GM06990 (cell line): ENCODE measurements around the gene LRRC15.

Experiments used
- DNase-seq: peaks from one replicate; pipeline ENCODE4 v3.0.0-alpha.2; 2011; ENCODE audit not compliant: insufficient read length; ENCODE audit errors: extremely low read depth
- H3K27me3 ChIP-seq: replicated peaks from 2 replicates; pipeline ENCODE4 v1.6.0; 2011; ENCODE audit warnings: low read length; ENCODE audit not compliant: control insufficient read depth, insufficient read depth
- H3K36me3 ChIP-seq: 2 replicates; pipeline ENCODE4 v1.5.1; 2011; ENCODE audit warnings: low read length; ENCODE audit not compliant: control insufficient read depth, insufficient read depth
- H3K4me3 ChIP-seq: replicated peaks from 2 replicates; pipeline ENCODE4 v1.5.1; 2011; ENCODE audit warnings: low read depth, mild to moderate bottlenecking, control low read depth, low read length
- TF ChIP-seq, protein P1 (sequence below): IDR thresholded peaks from 2 replicates; pipeline ENCODE4 v1.5.1; 2011; ENCODE audit warnings: low read length, control low read depth, mild to moderate bottlenecking, inconsistent platforms; ENCODE audit not compliant: insufficient read depth, poor library complexity, severe bottlenecking

LRRC15 gene

DNA sequence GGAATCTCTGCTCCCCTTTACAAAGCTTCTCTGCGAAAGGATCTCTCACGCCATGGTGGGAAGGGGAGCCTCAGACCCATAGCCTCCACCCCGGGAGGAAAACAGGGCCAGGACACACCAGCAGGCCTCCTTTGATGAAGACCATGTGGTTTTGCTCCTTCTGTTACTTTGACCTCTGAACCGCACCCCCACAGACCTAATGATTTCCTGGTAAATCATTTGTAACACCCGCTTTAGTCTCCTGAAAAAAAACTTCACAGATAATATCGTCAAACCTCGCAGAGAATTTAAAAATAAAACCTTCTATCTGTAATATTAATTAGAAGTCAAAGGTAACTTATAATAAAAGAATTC is 36.7 kb downstream of the LRRC15 start:
- TF ChIP-seq, protein P1, sequence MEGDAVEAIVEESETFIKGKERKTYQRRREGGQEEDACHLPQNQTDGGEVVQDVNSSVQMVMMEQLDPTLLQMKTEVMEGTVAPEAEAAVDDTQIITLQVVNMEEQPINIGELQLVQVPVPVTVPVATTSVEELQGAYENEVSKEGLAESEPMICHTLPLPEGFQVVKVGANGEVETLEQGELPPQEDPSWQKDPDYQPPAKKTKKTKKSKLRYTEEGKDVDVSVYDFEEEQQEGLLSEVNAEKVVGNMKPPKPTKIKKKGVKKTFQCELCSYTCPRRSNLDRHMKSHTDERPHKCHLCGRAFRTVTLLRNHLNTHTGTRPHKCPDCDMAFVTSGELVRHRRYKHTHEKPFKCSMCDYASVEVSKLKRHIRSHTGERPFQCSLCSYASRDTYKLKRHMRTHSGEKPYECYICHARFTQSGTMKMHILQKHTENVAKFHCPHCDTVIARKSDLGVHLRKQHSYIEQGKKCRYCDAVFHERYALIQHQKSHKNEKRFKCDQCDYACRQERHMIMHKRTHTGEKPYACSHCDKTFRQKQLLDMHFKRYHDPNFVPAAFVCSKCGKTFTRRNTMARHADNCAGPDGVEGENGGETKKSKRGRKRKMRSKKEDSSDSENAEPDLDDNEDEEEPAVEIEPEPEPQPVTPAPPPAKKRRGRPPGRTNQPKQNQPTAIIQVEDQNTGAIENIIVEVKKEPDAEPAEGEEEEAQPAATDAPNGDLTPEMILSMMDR: no peak
- Histone ChIP-seq H3K36me3 (no peaks in the 10 kb centered on the region), H3K27me3 (peaks cover 2% of the 10 kb centered on the region; the same call in 1 of the 2 replicates), H3K4me3 (no peak overlapping the region)
- DNase-seq: no peak

DNA sequence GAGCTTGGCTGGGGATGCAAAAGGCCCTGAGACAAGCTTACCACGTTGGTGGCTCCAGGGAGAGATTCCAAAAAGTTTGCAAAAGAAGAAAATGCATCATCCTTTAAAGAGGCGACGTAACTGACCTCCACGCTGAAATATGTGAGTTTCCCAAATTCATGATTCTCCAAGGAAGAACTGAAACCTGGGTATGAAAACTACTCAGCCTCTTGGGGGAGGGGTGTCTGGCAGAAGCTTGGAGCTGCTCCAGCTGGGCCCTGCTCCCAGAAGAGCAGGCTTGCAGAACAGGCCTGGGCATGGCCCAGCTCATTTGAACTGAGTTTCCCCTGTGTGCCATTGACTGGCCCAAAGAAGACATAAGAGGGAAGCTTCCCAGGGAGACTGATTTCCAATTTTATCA is 39.0 kb downstream of the LRRC15 start:
- Histone ChIP-seq H3K36me3 (no peaks in the 10 kb centered on the region), H3K27me3 (no peaks in the 10 kb centered on the region; the same call in 1 of the 2 replicates), H3K4me3 (no peak overlapping the region)
- DNase-seq: no peak
- TF ChIP-seq, protein P1: no peak

DNA sequence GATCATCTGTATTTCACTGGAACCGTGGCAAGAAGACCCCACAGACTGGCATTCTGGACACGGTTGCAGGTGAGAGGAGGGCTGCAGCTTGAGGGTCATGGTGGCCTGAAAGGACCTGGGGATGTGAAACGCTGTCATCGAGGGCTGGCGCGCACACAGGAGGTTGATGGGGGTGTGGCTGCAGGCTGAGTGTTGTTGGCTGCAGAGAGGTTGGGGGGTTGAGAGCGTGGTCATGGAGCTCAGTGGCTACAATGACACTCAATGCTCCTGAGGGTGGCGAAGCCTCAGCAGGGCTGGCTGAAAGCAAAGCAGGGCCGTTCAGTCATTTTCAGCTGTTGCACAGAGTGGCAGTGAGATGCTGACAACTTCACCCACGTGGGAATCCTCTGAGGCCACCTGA is 39.4 kb downstream of the LRRC15 start:
- no peaks in the 10 kb centered on the region; the same call in 1 of the 2 replicates for H3K27me3 ChIP-seq

DNA sequence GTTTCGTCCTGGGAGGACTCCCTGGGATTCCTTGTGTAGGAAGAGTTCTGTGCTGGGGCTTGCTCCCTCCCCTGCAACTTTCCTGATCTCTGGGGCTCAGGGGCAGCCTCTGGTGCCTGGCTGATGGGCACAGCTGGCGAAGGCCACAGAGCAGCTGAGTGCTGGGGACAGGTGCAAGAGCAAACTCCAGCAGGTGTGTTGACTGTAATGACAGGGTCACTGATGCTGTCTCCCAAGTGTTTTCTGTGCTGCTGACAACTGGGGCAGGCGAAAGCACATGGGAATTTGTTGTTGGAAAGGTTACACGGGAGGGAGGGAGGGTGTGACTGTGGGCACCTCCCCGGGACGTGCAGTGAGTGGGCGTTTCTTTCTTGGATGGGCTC is 40.0 kb downstream of the LRRC15 start:
- Histone ChIP-seq H3K27me3 (no peaks in the 10 kb centered on the region; the same call in 1 of the 2 replicates), H3K36me3 (no peaks in the 10 kb centered on the region), H3K4me3 (no peak overlapping the region)
- TF ChIP-seq, protein P1: no peak
- no peak for DNase-seq

More for the DNA sequence above, 39.4 kb downstream of the LRRC15 start:
- Histone ChIP-seq H3K4me3 (no peak overlapping the region), H3K36me3 (no peaks in the 10 kb centered on the region)
- no peak for DNase-seq
- TF ChIP-seq, protein P1: no peak

DNA sequence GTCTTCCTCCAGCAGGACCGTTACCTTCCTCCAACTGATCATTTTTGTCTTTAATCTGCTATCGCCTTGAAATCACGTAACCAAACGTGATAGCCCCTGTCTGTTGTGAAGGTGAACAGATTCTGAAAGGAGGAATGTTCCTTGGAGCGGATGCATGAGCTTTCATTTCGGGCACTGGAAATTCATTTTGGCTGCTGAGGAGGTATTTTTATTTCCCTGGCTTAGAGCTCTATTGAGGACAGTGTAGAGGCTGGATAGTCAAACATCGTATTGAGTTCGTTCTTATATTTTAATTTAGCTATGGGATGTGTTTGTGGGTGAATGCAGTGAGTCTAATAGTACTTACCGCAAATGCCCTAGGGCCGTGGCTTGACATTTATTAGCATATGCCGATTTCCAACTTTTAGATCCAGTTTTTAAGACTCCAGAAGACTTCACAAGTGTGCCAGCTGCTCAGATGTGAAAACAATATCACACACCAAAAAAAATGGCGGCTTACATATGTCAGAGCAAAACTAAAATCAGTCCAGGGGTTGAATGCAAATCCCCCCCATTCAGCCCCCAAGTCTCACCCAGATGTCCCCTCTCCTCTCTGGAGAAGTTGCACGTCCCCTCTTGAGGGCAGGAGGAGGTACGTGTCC is 40.5 kb downstream of the LRRC15 start:
- Histone ChIP-seq H3K27me3 (no peaks in the 10 kb centered on the region; the same call in 1 of the 2 replicates), H3K4me3 (no peak overlapping the region), H3K36me3 (no peaks in the 10 kb centered on the region)
- DNase-seq: no peak
- TF ChIP-seq, protein P1: no peak
